Measurements from ENCODE around the gene DSPP. TPM values are rescaled to one million over a fixed set of nuclear protein-coding genes. Genes with fewer than 3 reads are reported as not detected.

The DSPP gene
- total RNA-seq, 4 donors from 2014 or later, result not detected

GRCh38 chr4:87575408-87575807 lies 32.9 kb upstream of the DSPP start:
- no peaks in the 10 kb centered on the region for H3K36me3 ChIP-seq
- intact Hi-C loops (cut with DNase I; ENCODE audit: low total_unique reads) (no loop called here), in situ Hi-C loops (cut with MboI; ENCODE audit: low pct_ligation_motif_present in 1 of 4, low pct_unique_long_range_greater_than_20kb in 1 of 4, low sequenced_read_pairs in 3 of 4) (no loop called here)
- WGBS, 2 donors (ENCODE audit: low coverage in 1 of 2), result 76 to 89% methylated on average over 1 of the region's 1 CpG
- H3K4me3 ChIP-seq, result no peak overlapping the region
- H3K27ac ChIP-seq, result no peak overlapping the region
- no peak for DNase-seq
- no peaks in the 10 kb centered on the region for H3K27me3 ChIP-seq
- no peaks in the 10 kb centered on the region for H3K4me1 ChIP-seq
- no peaks in the 10 kb centered on the region for H3K9me3 ChIP-seq
- no peak for TF ChIP-seq POLR2AphosphoS5 (IDR thresholded peaks at IDR 0.05)
- TF ChIP-seq EP300 (IDR thresholded peaks at IDR 0.05; ENCODE audit: low read depth), result no peak
- TF ChIP-seq POLR2A (IDR thresholded peaks at IDR 0.05), result no peak
- TF ChIP-seq, protein P1, sequence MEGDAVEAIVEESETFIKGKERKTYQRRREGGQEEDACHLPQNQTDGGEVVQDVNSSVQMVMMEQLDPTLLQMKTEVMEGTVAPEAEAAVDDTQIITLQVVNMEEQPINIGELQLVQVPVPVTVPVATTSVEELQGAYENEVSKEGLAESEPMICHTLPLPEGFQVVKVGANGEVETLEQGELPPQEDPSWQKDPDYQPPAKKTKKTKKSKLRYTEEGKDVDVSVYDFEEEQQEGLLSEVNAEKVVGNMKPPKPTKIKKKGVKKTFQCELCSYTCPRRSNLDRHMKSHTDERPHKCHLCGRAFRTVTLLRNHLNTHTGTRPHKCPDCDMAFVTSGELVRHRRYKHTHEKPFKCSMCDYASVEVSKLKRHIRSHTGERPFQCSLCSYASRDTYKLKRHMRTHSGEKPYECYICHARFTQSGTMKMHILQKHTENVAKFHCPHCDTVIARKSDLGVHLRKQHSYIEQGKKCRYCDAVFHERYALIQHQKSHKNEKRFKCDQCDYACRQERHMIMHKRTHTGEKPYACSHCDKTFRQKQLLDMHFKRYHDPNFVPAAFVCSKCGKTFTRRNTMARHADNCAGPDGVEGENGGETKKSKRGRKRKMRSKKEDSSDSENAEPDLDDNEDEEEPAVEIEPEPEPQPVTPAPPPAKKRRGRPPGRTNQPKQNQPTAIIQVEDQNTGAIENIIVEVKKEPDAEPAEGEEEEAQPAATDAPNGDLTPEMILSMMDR (IDR thresholded peaks at IDR 0.05), result no peak

GRCh38 chr4:87575983-87576382 lies 32.3 kb upstream of the DSPP start:
- Histone ChIP-seq H3K4me3 (no peak overlapping the region), H3K36me3 (no peaks in the 10 kb centered on the region), H3K4me1 (no peaks in the 10 kb centered on the region), H3K9me3 (no peaks in the 10 kb centered on the region), H3K27me3 (no peaks in the 10 kb centered on the region), H3K27ac (no peak overlapping the region)
- no peak for DNase-seq
- intact Hi-C loops (cut with DNase I; ENCODE audit: low total_unique reads), result no loop called here
- TF ChIP-seq EP300 (IDR thresholded peaks at IDR 0.05; ENCODE audit: low read depth) (no peak), POLR2AphosphoS5 (IDR thresholded peaks at IDR 0.05) (no peak), POLR2A (IDR thresholded peaks at IDR 0.05) (no peak)
- TF ChIP-seq, protein P1 (IDR thresholded peaks at IDR 0.05), result no peak
- in situ Hi-C loops (cut with MboI; ENCODE audit: low pct_ligation_motif_present in 1 of 4, low pct_unique_long_range_greater_than_20kb in 1 of 4, low sequenced_read_pairs in 3 of 4), result no loop called here

DNA sequence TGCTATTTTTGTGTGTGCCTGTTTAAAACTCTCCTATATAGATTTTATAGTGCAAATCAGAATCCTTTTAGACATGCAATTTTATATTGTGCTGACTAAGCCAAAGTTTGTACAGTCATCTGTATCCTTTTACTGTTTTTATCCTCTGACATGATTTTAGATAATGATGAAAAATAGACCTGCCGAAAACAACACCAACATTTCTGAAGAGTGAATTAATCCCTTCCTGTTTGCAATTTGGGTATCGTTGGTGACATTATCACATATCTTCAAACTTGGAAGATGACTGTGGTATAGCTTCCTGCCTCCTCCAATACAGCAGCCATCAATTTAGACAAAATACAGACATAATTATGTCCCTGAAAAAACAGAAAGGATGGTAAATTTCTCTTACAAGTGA lies 28.9 kb upstream of the DSPP start:
- no peak overlapping the region for H3K4me3 ChIP-seq
- TF ChIP-seq, protein P1 (IDR thresholded peaks at IDR 0.05), result no peak
- TF ChIP-seq POLR2AphosphoS5 (IDR thresholded peaks at IDR 0.05) (no peak), POLR2A (IDR thresholded peaks at IDR 0.05) (no peak), EP300 (IDR thresholded peaks at IDR 0.05; ENCODE audit: low read depth) (no peak)
- H3K4me1 ChIP-seq, result no peaks in the 10 kb centered on the region
- no peaks in the 10 kb centered on the region for H3K36me3 ChIP-seq
- in situ Hi-C loops (cut with MboI; ENCODE audit: low pct_ligation_motif_present in 1 of 4, low pct_unique_long_range_greater_than_20kb in 1 of 4, low sequenced_read_pairs in 3 of 4) (no loop called here), intact Hi-C loops (cut with DNase I; ENCODE audit: low total_unique reads) (no loop called here)
- no peaks in the 10 kb centered on the region for H3K27me3 ChIP-seq
- no peak overlapping the region for H3K27ac ChIP-seq
- H3K9me3 ChIP-seq, result no peaks in the 10 kb centered on the region
- no peak for DNase-seq
- WGBS, 2 donors (ENCODE audit: low coverage in 1 of 2), result 66 to 68% methylated on average over 2 of the region's 2 CpGs

DNA sequence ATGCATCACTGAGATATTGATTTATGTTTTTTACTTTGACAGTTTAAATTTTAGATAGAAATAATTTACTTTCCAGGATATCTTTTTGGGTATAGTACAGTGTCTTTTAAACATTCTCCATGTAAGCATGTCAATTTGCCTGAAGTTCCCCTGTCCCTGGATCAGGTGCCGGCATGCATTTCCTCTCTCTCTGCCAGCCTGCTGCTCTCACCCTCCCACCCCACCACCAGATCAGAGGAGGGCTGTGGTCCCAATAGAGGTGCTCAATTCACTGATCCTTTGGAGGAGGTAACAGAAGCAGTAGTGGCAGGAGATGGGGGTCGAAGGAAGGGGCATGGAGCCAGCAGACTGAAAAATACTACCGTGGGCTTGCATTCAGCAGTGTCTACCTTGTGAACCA lies 28.3 kb upstream of the DSPP start:
- 75 to 83% methylated on average over 2 to 3 of the region's 3 CpGs for WGBS, 2 donors (ENCODE audit: low coverage in 1 of 2)
- no peak overlapping the region for H3K4me3 ChIP-seq
- no peaks in the 10 kb centered on the region for H3K4me1 ChIP-seq
- H3K27ac ChIP-seq, result no peak overlapping the region
- no peaks in the 10 kb centered on the region for H3K27me3 ChIP-seq
- no peaks in the 10 kb centered on the region for H3K9me3 ChIP-seq
- in situ Hi-C loops (cut with MboI; ENCODE audit: low pct_ligation_motif_present in 1 of 4, low pct_unique_long_range_greater_than_20kb in 1 of 4, low sequenced_read_pairs in 3 of 4), result no loop called here
- intact Hi-C loops (cut with DNase I; ENCODE audit: low total_unique reads), result no loop called here
- H3K36me3 ChIP-seq, result no peaks in the 10 kb centered on the region
- no peak for TF ChIP-seq POLR2AphosphoS5 (IDR thresholded peaks at IDR 0.05)
- TF ChIP-seq POLR2A (IDR thresholded peaks at IDR 0.05), result no peak
- TF ChIP-seq EP300 (IDR thresholded peaks at IDR 0.05; ENCODE audit: low read depth), result no peak
- TF ChIP-seq, protein P1 (IDR thresholded peaks at IDR 0.05), result no peak
- no peak for DNase-seq

Data from transverse colon (tissue), 4 donors.